ENCODE results near the gene TTBK1.

TTBK1 gene

GRCh38 chr6:43304882-43305281 lies 61.6 kb downstream of the TTBK1 start:
- DNase-seq (ENCODE audit: low spot score) = no peak

GRCh38 chr6:43306086-43306485 lies 62.8 kb downstream of the TTBK1 start:
- no peak for DNase-seq (ENCODE audit: low spot score)

- DNase-seq (ENCODE audit: low spot score) = no peak
These were observed 64.3 kb downstream of the TTBK1 start for GRCh38 chr6:43307451-43308100.

- no peak for DNase-seq (ENCODE audit: low spot score)
These were observed 65.1 kb downstream of the TTBK1 start, which contains the start of gene CRIP3 for GRCh38 chr6:43308101-43308989. Gene CRIP3, minus strand, starts transcription at chr6:43308826. Its CDS starts 34 bp downstream, at chr6:43308792.

- DNase-seq (ENCODE audit: low spot score) = no peak
These were observed 65.8 kb downstream of the TTBK1 start for GRCh38 chr6:43308990-43309477.

GRCh38 chr6:43310134-43310533 lies 66.9 kb downstream of the TTBK1 start:
- no peak for DNase-seq (ENCODE audit: low spot score)

- no peak for DNase-seq (ENCODE audit: low spot score)
These were observed 67.3 kb downstream of the TTBK1 start for GRCh38 chr6:43310624-43311023.

GRCh38 chr6:43311666-43312065 lies 68.4 kb downstream of the TTBK1 start:
- DNase-seq (ENCODE audit: low spot score) = no peak

- DNase-seq (ENCODE audit: low spot score) = no peak
These were observed 70.5 kb downstream of the TTBK1 start for GRCh38 chr6:43313813-43314212.

- DNase-seq (ENCODE audit: low spot score) = no peak
These were observed 74.7 kb downstream of the TTBK1 start for GRCh38 chr6:43318011-43318410.

- DNase-seq (ENCODE audit: low spot score) = no peak
These were observed 82.6 kb downstream of the TTBK1 start for GRCh38 chr6:43325876-43326275.

- no peak for DNase-seq (ENCODE audit: low spot score)
These were observed 85.2 kb downstream of the TTBK1 start for GRCh38 chr6:43328528-43328927.

- DNase-seq (ENCODE audit: low spot score) = no peak
These were observed 88.2 kb downstream of the TTBK1 start for GRCh38 chr6:43331470-43331869.

GRCh38 chr6:43331891-43332290 lies 88.6 kb downstream of the TTBK1 start:
- DNase-seq (ENCODE audit: low spot score) = no peak

GRCh38 chr6:43334466-43335095 lies 91.3 kb downstream of the TTBK1 start:
- DNase-seq (ENCODE audit: low spot score) = peak; percentile 8

- DNase-seq (ENCODE audit: low spot score) = no peak
These were observed 92.2 kb downstream of the TTBK1 start for GRCh38 chr6:43335469-43335868.

GRCh38 chr6:43336382-43336781 lies 93.1 kb downstream of the TTBK1 start:
- no peak for DNase-seq (ENCODE audit: low spot score)
